ENCODE measurements around the gene PPP6R2.
"Not testable (repeated sequence)": the region's sequence is repeated elsewhere in the genome, so short reads cannot be mapped to it uniquely, and the experiment has no call there.

GRCh38 chr22:50363803-50364194 is 20.7 kb downstream of the PPP6R2 start:
- not testable (repeated sequence) for TF ChIP-seq CTCF (IDR thresholded peaks at IDR 0.05; ENCODE audit: poor library complexity, severe bottlenecking); EP300 (conservative IDR thresholded peaks at IDR 0.05; ENCODE audit: poor library complexity, severe bottlenecking); EZH2 (IDR thresholded peaks at IDR 0.05; ENCODE audit: borderline replicate concordance, insufficient read depth, low read length, poor library complexity, severe bottlenecking)

Measured in neural cell (in vitro differentiated cells).